Left lung (tissue), 10 donors: ENCODE results near the gene GALP. TPM values are rescaled to one million over a fixed set of nuclear protein-coding genes. Genes with fewer than 3 reads are reported as not detected.

ENCODE experiments used
- ATAC-seq: fragments of 200-7000 bp; cut with Tn5 transposase; one replicate; pipeline ENCODE4 v1.9.1; 2020; ENCODE audit warnings: moderate library complexity
- DNase-seq, 4 donors: peaks; one replicate each; pipeline ENCODE4 v3.0.0-alpha.2; 2013 to 2020
- H3K27ac ChIP-seq, 2 donors: fragments of 200-600 bp; sonication (generic) in 1 of 2; one replicate each; pipeline versions ENCODE4 v1.5.0 to v1.8.0; 2020 to 2021
- H3K27me3 ChIP-seq, 2 donors: fragments of 200-600 bp; sonication (generic) in 1 of 2; one replicate each; pipeline versions ENCODE4 v1.5.0 to v1.8.0; 2020 to 2021
- H3K36me3 ChIP-seq, 2 donors: fragments of 200-600 bp; sonication (generic) in 1 of 2; one replicate each; pipeline versions ENCODE4 v1.5.0 to v1.8.0; 2020 to 2021
- H3K4me1 ChIP-seq, 2 donors: fragments of 200-600 bp; one replicate each; pipeline ENCODE4 v1.8.0; 2021
- H3K4me3 ChIP-seq, 2 donors: fragments of 200-600 bp; sonication (generic) in 1 of 2; one replicate each; pipeline versions ENCODE4 v1.5.0 to v1.8.0; 2020 to 2021; ENCODE audit warnings: mild to moderate bottlenecking in 1 of 2
- H3K9me3 ChIP-seq, 2 donors: fragments of 200-600 bp; sonication (generic) in 1 of 2; one replicate each; pipeline versions ENCODE4 v1.5.0 to v1.8.0; 2020 to 2021
- CTCF ChIP-seq, 2 donors: fragments of 200-600 bp; sonication (generic) in 1 of 2; IDR thresholded peaks; one replicate each; pipeline versions ENCODE4 v1.5.0 to v1.8.0; 2021; ENCODE audit warnings: antibody characterized with exemption in 2 of 2
- intact Hi-C, 2 donors: fragments of 100-400 bp; cut with DNase I; formaldehyde crosslinking; loops; one replicate each; pipeline versions ENCODE4 v1.11.2 to v1.14.2; 2022
- polyA plus RNA-seq, 6 donors: library from polyadenylated mRNA; unstranded; fragments of 120-200 nt; gene quantifications; one replicate each; pipeline ENCODE4 v1.2.1, GENCODE V29; 2013; ENCODE audit not compliant: insufficient read length in 6 of 6
- total RNA-seq, 2 donors: library from RNA; stranded (reverse); fragmentation: NEBNext Ultra II Directional; extraction: Animal tissue kit (Norgen Biotek cat#: 25700); gene quantifications; one replicate each; pipeline ENCODE4 v1.2.1, GENCODE V29; 2021
- donor health status: DM: no; HTN: yes; CAD: no.
- donor health status: DM: no; HTN: no; CAD: no.

Gene GALP
- total and polyA plus RNA-seq, 8 donors: not detected

DNA sequence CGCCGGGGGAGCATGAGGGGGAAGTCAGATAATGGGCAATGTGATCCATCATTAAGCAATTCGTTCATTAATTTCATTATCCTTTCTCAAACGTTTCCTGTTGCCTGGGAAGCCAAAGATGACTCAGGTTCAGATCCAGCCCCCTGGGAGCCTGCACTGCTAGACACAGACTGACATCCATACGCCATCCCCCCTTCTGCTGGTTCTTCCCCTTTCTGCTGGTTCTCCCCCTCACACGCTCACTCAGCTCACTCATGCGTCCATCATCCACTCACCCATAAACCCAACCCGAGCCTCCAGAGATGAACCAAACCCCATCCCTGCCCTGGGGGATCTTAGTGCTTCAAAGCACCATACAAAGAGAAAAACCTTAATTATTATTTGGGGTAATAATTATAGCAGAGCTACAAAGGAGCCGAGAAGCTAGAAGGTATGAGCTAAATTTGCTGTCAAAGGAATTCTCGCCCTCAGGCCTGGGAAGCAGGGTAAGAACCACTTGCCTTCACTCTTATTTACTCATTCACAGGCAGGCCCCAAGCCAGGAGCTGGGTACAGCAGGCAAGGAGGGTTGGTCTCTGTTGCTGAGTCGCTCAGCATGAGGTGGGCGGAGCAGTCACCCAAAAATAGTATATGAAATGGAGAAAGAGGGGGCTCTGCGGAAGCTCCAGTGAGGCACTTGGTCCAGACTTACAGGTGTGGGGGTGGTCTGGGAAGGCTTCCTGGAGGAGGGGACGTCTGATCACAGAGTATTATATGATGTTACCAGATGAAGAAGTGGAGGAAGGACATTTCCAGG lies 41.8 kb upstream of the GALP start:
- peak; percentile 73 for ATAC-seq
- peak overlapping the region; percentile 58 to 65 for H3K27ac ChIP-seq
- H3K4me3 ChIP-seq: no peak overlapping the region
- H3K36me3 ChIP-seq: no peaks in the 10 kb centered on the region
- H3K4me1 ChIP-seq: peaks cover 4 to 50% of the 10 kb centered on the region in 2 donors
- no peaks in the 10 kb centered on the region for H3K27me3 ChIP-seq
- intact Hi-C loops: no loop called here
- H3K9me3 ChIP-seq: no peaks in the 10 kb centered on the region
- peak in 1 of 4 donors; percentile 76 for DNase-seq
- no peak for TF ChIP-seq CTCF (IDR thresholded peaks at IDR 0.05)

GRCh38 chr19:56134654-56134921 lies 41.2 kb upstream of the GALP start:
- DNase-seq (no peak), ATAC-seq (no peak)
- peaks cover 4 to 55% of the 10 kb centered on the region in 2 donors for H3K4me1 ChIP-seq
- no peaks in the 10 kb centered on the region for H3K36me3 ChIP-seq
- no peaks in the 10 kb centered on the region for H3K9me3 ChIP-seq
- no peak overlapping the region for H3K4me3 ChIP-seq
- H3K27ac ChIP-seq: peak overlapping the region; percentile 58 to 65
- H3K27me3 ChIP-seq: no peaks in the 10 kb centered on the region
- intact Hi-C loops: no loop called here
- TF ChIP-seq CTCF (IDR thresholded peaks at IDR 0.05): no peak

DNA sequence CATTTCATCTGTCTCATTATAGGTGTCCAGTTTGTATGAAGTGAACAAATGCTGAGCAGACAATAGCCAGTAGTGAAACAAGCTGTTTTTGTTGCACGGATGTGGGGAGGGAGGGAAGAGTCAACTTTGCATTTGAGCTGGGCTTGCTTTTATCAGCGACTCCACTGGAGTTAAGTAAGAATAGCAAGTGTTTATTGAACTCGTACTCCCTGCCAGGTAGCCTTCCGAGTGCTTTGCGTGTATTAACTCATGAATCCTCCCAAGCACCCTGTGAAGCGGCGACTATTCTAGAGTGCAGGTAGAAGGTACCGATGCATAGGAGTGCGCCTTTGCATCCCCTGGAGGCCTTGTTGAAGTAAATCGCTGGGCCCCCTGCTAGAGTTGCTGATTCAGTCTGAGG lies 39.4 kb upstream of the GALP start:
- Histone ChIP-seq H3K4me1 (peaks cover 10 to 61% of the 10 kb centered on the region in 2 donors), H3K27me3 (no peaks in the 10 kb centered on the region), H3K4me3 (no peak overlapping the region), H3K36me3 (no peaks in the 10 kb centered on the region), H3K27ac (peak overlapping the region; percentile 53 to 95), H3K9me3 (no peaks in the 10 kb centered on the region)
- no peak for TF ChIP-seq CTCF (IDR thresholded peaks at IDR 0.05)
- DNase-seq (peak in 2 of 4 donors; percentile 35 to 60), ATAC-seq (no peak)
- intact Hi-C loops: no loop called here

- intact Hi-C loops: no loop called here
- Histone ChIP-seq H3K36me3 (no peaks in the 10 kb centered on the region), H3K9me3 (no peaks in the 10 kb centered on the region), H3K4me1 (peaks cover 10 to 59% of the 10 kb centered on the region in 2 donors), H3K27ac (peak overlapping the region; percentile 70 to 95), H3K4me3 (no peak overlapping the region), H3K27me3 (no peaks in the 10 kb centered on the region)
- DNase-seq (peak in 2 of 4 donors; percentile 47 to 73), ATAC-seq (no peak)
- no peak for TF ChIP-seq CTCF (IDR thresholded peaks at IDR 0.05)
Observed at GRCh38 chr19:56137405-56137804, 38.4 kb upstream of the GALP start.

- Histone ChIP-seq H3K4me3 (no peak overlapping the region), H3K9me3 (no peaks in the 10 kb centered on the region), H3K27me3 (no peaks in the 10 kb centered on the region), H3K36me3 (no peaks in the 10 kb centered on the region), H3K27ac (peak overlapping the region; percentile 70 to 95), H3K4me1 (peaks cover 10 to 66% of the 10 kb centered on the region in 2 donors)
- ATAC-seq (no peak), DNase-seq (no peak)
- intact Hi-C loops: no loop called here
- no peak for TF ChIP-seq CTCF (IDR thresholded peaks at IDR 0.05)
Observed at GRCh38 chr19:56138069-56138468, 37.7 kb upstream of the GALP start.
